HepG2 (cell line): ENCODE measurements around the gene HOXD8. TPM values are rescaled to one million over a fixed set of nuclear protein-coding genes. Genes with fewer than 3 reads are reported as not detected.
A peak's percentile ranks its signal among the peaks of the same experiment; 100 is the strongest.

Experiments
- ARID5B ChIP-seq: IDR thresholded peaks from 2 replicates; pipeline ENCODE4 v1.4.0; 2020; ENCODE audit warnings: mild to moderate bottlenecking, missing genetic modification reagents
- CTCF ChIP-seq: sonication (generic); formaldehyde crosslinking; IDR thresholded peaks from 2 replicates; pipeline ENCODE4 v1.5.0; 2020; ENCODE audit warnings: mild to moderate bottlenecking, missing genetic modification reagents, moderate library complexity
- EED ChIP-seq: sonication (generic); formaldehyde crosslinking; IDR thresholded peaks from 2 replicates; pipeline ENCODE4 v1.5.0; 2020; ENCODE audit warnings: mild to moderate bottlenecking, missing genetic modification reagents
- EZH2 ChIP-seq: conservative IDR thresholded peaks from 2 replicates; pipeline ENCODE4 v1.6.1; 2012; ENCODE audit warnings: mild to moderate bottlenecking, low read depth, low read length, moderate library complexity
- HES4 ChIP-seq: sonication (generic); formaldehyde crosslinking; IDR thresholded peaks from 2 replicates; pipeline ENCODE4 v1.9.0; 2021; ENCODE audit warnings: mild to moderate bottlenecking, missing genetic modification reagents, borderline replicate concordance
- IRF9 ChIP-seq: sonication (generic); formaldehyde crosslinking; IDR thresholded peaks from 2 replicates; pipeline ENCODE4 v1.8.0; 2022; ENCODE audit warnings: missing genetic modification reagents, mild to moderate bottlenecking, borderline replicate concordance
- RORA ChIP-seq: sonication (generic); formaldehyde crosslinking; IDR thresholded peaks from 2 replicates; pipeline ENCODE4 v1.5.0; 2020; ENCODE audit warnings: mild to moderate bottlenecking, missing genetic modification reagents, moderate library complexity
- STAG1 ChIP-seq: sonication (generic); formaldehyde crosslinking; IDR thresholded peaks from 2 replicates; pipeline ENCODE4 v1.4.0; 2020; ENCODE audit warnings: missing genetic modification reagents
- XRCC5 ChIP-seq: fragments of 200-400 bp; formaldehyde crosslinking; optimal IDR thresholded peaks from 2 replicates; pipeline ENCODE3; 2017; ENCODE audit warnings: mild to moderate bottlenecking, low read length
- ZC3H4 ChIP-seq: sonication (generic); formaldehyde crosslinking; IDR thresholded peaks from 2 replicates; pipeline ENCODE4 v1.4.0; 2020; ENCODE audit warnings: missing genetic modification reagents, borderline replicate concordance
- ZNF672 ChIP-seq: sonication (generic); formaldehyde crosslinking; IDR thresholded peaks from 2 replicates; pipeline ENCODE4 v1.8.1; 2022; ENCODE audit warnings: missing genetic modification reagents
- ZNF691 ChIP-seq: sonication (generic); formaldehyde crosslinking; IDR thresholded peaks from 2 replicates; pipeline ENCODE4 v1.4.0; 2020; ENCODE audit warnings: missing genetic modification reagents, low read depth, mild to moderate bottlenecking, borderline replicate concordance
- ZNF709 ChIP-seq: sonication (generic); formaldehyde crosslinking; IDR thresholded peaks from 2 replicates; pipeline ENCODE4 v1.5.0; 2020; ENCODE audit warnings: mild to moderate bottlenecking, missing genetic modification reagents
- polyA plus RNA-seq, 8 experiments: library from polyadenylated mRNA; depleted of rRNA in 3 of 8; stranded (reverse) in 7 of 8; unstranded in 1 of 8; fragments of >200 nt; fragmentation: Illumina TruSeq in 4 of 8; extraction: Trizol in 4 of 8; gene quantifications; 2 replicates each; pipeline versions ENCODE4 v1.2.1 to v1.2.3, GENCODE V29; 2011 to 2016; ENCODE audit warnings: low read depth in 4 of 8, missing spikeins in 1 of 8, mixed read lengths in 1 of 8; ENCODE audit not compliant: insufficient read depth in 1 of 8
- total RNA-seq, 5 experiments: library from RNA; depleted of rRNA; stranded (reverse); fragments of >200 nt; fragmentation: Illumina TruSeq; extraction: Trizol; gene quantifications; 2 replicates each; pipeline ENCODE4 v1.2.3, GENCODE V29; 2016; ENCODE audit warnings: low read depth in 1 of 5
- TF ChIP-seq, protein P1 (sequence below): IDR thresholded peaks from 2 replicates; pipeline ENCODE4 v1.6.1; 2016; ENCODE audit warnings: control low read depth
- TF ChIP-seq, protein P2 (sequence below): sonication (generic); formaldehyde crosslinking; IDR thresholded peaks from 2 replicates; pipeline ENCODE4 v1.4.0; 2020; ENCODE audit warnings: missing genetic modification reagents, borderline replicate concordance

HOXD8 gene
- total and polyA plus RNA-seq, 2 of the 13 experiments (the other 11 are each of a cell fraction or from before 2014, with no cell fraction given): not detected

DNA sequence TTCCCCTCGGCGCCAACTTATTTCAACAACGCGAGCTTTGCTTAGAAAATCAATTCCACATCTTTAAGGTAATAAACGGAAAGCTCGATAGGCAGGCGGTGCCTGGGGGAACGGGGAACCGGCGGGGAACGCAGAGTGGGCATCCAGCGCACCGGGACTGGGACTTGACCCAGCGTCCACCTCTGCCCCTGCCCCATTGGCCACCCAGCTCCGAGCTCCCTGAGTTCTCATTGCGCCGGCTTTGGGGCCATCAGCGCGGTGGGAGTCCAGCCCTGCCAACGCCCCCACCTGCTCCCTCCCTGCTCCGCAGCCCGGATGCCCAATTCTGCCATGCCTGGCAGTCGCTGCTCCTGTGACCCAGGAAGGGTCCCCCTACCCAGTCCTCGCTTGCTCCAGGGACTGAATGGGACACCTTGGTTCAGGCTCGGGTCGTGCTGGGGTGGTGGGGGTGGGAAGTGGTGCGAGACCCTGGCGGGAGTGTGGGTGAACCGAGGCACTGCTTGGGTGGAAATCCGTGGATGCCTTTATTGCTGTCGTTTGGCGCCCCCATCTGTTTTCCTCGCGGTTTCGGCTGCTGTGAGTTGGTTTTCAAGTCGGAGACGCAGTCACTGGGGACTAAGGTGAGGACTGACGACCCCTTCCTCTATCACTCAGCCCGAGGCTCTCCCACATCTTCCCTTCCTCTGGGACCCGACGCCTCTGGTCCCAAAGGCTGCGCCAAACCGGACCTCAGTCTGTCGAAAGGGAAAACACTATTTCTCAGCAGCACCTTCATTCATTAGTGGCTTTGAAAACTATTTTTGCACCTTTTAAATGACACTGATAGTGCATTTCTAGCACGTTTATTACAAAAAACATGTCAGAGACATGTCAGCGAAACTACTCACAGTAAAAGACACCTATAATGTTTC lies 43.4 kb upstream of the HOXD8 start (continued):
- TF ChIP-seq EED (CRISPR knock-in tag) (0 out of 2 replicates have a peak, but pooled peaks have one; percentile 63), CTCF (peak; percentile 95), ZC3H4 (CRISPR knock-in tag) (no peak), XRCC5 (peak; percentile 70), IRF9 (CRISPR knock-in tag) (peak; percentile 62; the same call in 1 of the 2 replicates), ARID5B (CRISPR knock-in tag) (0 out of 2 replicates have a peak, but pooled peaks have one; percentile 19), ZNF709 (no peak), STAG1 (CRISPR knock-in tag) (peak; percentile 97), EZH2 (peak; percentile 88), HES4 (CRISPR knock-in tag) (0 out of 2 replicates have a peak, but pooled peaks have one; percentile 15), RORA (CRISPR knock-in tag) (no peak), ZNF691 (CRISPR knock-in tag) (0 out of 2 replicates have a peak, but pooled peaks have one; percentile 27), ZNF672 (CRISPR knock-in tag) (peak; percentile 47; the same call in 1 of the 2 replicates)
- TF ChIP-seq, protein P1, sequence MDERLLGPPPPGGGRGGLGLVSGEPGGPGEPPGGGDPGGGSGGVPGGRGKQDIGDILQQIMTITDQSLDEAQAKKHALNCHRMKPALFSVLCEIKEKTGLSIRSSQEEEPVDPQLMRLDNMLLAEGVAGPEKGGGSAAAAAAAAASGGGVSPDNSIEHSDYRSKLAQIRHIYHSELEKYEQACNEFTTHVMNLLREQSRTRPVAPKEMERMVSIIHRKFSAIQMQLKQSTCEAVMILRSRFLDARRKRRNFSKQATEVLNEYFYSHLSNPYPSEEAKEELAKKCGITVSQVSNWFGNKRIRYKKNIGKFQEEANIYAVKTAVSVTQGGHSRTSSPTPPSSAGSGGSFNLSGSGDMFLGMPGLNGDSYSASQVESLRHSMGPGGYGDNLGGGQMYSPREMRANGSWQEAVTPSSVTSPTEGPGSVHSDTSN (CRISPR knock-in tag): 0 out of 2 replicates have a peak, but pooled peaks have one; percentile 19
- TF ChIP-seq, protein P2, sequence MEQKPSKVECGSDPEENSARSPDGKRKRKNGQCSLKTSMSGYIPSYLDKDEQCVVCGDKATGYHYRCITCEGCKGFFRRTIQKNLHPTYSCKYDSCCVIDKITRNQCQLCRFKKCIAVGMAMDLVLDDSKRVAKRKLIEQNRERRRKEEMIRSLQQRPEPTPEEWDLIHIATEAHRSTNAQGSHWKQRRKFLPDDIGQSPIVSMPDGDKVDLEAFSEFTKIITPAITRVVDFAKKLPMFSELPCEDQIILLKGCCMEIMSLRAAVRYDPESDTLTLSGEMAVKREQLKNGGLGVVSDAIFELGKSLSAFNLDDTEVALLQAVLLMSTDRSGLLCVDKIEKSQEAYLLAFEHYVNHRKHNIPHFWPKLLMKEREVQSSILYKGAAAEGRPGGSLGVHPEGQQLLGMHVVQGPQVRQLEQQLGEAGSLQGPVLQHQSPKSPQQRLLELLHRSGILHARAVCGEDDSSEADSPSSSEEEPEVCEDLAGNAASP (CRISPR knock-in tag): no peak
